SK-N-MC (cell line): ENCODE data around the gene GRIA2.

Source experiments
- EZH2 ChIP-seq: fragments of 200-600 bp; sonication (generic); IDR thresholded peaks from one replicate; pipeline ENCODE4 v1.6.1; 2017; ENCODE audit warnings: antibody characterized with exemption
- FOXP2 ChIP-seq: optimal IDR thresholded peaks from 2 replicates; pipeline ENCODE3; 2011; ENCODE audit warnings: mild to moderate bottlenecking, moderate library complexity; ENCODE audit not compliant: insufficient read depth; ENCODE audit errors: extremely low read length, control extremely low read depth
- POLR2AphosphoS5 ChIP-seq: IDR thresholded peaks from 2 replicates; pipeline ENCODE4 v1.6.1; 2012; ENCODE audit warnings: mild to moderate bottlenecking, low read depth, low read length, borderline replicate concordance

DNA sequence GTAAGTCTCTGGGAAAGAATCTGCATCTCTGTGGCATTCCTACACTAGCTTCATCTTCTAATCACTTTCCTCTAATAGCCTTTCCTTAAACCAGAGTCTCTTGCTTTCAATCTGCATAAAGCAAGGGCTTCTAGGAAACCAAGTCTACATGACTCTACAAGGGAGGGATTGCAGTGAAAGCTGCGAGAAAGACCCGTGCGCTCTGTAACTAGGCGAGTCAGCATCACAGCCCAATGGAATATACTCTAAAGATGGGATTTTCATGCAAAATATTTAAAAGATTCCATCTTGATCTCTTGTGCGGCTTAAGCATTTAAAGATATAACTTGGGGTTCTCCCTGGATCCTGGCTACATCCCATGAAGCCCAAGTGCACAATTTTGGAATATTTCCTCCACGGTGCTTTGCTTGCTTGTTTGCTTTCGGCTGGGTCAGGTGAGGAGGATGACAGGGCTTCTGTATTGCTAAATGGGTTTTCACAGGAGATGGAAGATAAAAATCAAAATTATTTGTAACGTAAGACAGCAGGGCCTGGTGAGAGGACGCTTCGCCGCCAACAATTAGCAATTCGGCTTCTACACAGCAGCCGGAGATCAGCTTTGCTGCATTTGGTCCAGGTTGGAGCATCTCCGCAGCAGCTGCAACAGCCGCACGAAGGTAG lies 687 bp upstream of the GRIA2 start:
- no peak for TF ChIP-seq POLR2AphosphoS5
- no peak for TF ChIP-seq EZH2
- no peak for TF ChIP-seq FOXP2
